ENCODE results near the gene ZNF512B.

DNA sequence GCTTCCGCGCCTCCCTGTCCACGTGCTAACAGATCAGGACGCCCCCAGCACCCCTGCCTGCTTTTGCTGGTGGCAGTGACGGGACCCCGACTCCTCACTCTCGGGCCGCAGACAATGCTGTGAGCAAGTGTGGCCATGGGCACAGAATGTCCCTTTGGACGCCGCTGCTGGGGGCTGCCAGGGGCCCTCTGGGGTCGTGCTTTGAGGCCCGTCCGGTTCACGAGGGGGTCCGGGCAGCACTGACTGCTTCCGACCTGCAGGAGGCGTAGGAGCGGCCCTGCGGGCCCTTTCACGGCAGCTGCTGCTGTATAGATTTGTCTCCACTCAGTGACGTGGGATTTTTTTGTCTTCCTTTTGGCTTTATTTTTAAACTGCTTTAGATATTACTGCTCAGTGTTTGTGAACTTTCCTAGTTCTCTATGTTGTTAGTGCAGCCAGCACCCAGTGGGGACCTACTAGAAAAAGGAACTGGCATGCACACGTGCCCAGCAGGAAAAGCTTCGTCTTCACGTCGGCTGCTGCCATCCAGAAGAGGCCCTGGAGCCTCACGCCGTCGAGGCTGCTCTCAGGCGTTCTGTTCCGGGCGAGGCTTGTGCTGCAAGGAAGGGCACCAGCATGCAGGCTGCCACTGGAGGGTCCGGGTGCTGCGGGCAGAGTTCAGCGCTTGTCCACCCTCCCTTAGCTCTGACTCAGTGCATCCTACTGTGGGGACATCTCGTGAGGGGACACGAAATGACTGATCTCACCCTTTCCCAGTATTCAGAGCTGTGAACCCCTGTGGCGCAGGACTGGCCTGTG is 35.3 kb downstream of the ZNF512B start:
- TF ChIP-seq CTCF (conservative IDR thresholded peaks at IDR 0.05; ENCODE audit: low read depth in 2 of 2) (peak; percentile 68 to 72), EZH2 (IDR thresholded peaks at IDR 0.05; ENCODE audit: low read depth, unreplicated experiment) (no peak), POLR2AphosphoS5 (IDR thresholded peaks at IDR 0.05; ENCODE audit: low read depth) (no peak), CREB1 (CRISPR knock-in tag; IDR thresholded peaks at IDR 0.05; ENCODE audit: low read depth) (no peak), JUNB (IDR thresholded peaks at IDR 0.05; ENCODE audit: unreplicated experiment) (no peak), REST (IDR thresholded peaks at IDR 0.05; ENCODE audit: unreplicated experiment) (no peak), EZH2phosphoT487 (IDR thresholded peaks at IDR 0.05; ENCODE audit: unreplicated experiment) (no peak), ZNF114 (CRISPR knock-in tag; IDR thresholded peaks at IDR 0.05) (no peak)
- TF ChIP-seq, protein P1, sequence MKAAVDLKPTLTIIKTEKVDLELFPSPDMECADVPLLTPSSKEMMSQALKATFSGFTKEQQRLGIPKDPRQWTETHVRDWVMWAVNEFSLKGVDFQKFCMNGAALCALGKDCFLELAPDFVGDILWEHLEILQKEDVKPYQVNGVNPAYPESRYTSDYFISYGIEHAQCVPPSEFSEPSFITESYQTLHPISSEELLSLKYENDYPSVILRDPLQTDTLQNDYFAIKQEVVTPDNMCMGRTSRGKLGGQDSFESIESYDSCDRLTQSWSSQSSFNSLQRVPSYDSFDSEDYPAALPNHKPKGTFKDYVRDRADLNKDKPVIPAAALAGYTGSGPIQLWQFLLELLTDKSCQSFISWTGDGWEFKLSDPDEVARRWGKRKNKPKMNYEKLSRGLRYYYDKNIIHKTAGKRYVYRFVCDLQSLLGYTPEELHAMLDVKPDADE (IDR thresholded peaks at IDR 0.05), result no peak
